Skeletal muscle tissue (tissue), 4 donors: ENCODE measurements around the gene ADAMTS3. TPM values are rescaled to one million over a fixed set of nuclear protein-coding genes. Genes with fewer than 3 reads are reported as not detected.
A peak's percentile ranks its signal among the peaks of the same experiment; 100 is the strongest.

ENCODE experiments used
- H3K27ac ChIP-seq: one replicate; pipeline ENCODE4 v1.7.0; 2013; ENCODE audit warnings: mild to moderate bottlenecking, low read depth, low read length, inconsistent platforms
- H3K27me3 ChIP-seq, 3 donors: one replicate each; pipeline ENCODE4 v1.7.0; 2013; ENCODE audit warnings: low read length in 3 of 3; ENCODE audit not compliant: control insufficient read depth in 3 of 3, insufficient read depth in 3 of 3
- H3K36me3 ChIP-seq, 3 donors: one replicate each; pipeline ENCODE4 v1.7.0; 2013; ENCODE audit warnings: low read length in 3 of 3; ENCODE audit not compliant: control insufficient read depth in 3 of 3, insufficient read depth in 3 of 3
- H3K4me1 ChIP-seq, 3 donors: one replicate each; pipeline ENCODE4 v1.7.0; 2013; ENCODE audit warnings: low read length in 3 of 3, mild to moderate bottlenecking in 3 of 3; ENCODE audit not compliant: control insufficient read depth in 3 of 3, insufficient read depth in 3 of 3
- H3K4me3 ChIP-seq, 3 donors: one replicate each; pipeline ENCODE4 v1.7.0; 2013; ENCODE audit warnings: low read length in 3 of 3
- H3K9ac ChIP-seq, 3 donors: one replicate each; pipeline ENCODE4 v1.7.0; 2013; ENCODE audit warnings: low read length in 3 of 3, mild to moderate bottlenecking in 3 of 3, moderate library complexity in 2 of 3, low read depth in 1 of 3
- H3K9me3 ChIP-seq, 3 donors: one replicate each; pipeline ENCODE4 v1.7.0; 2013; ENCODE audit warnings: low read length in 3 of 3; ENCODE audit not compliant: control insufficient read depth in 3 of 3
- total RNA-seq: library from RNA; depleted of rRNA; stranded (reverse); fragments of >200 nt; gene quantifications from one replicate; pipeline ENCODE4 v1.2.3, GENCODE V29; 2014
- donor health status: Osteomylitis.

ADAMTS3 gene
- total RNA-seq, 1 donor from 2014 or later = 2.1 TPM

- peaks cover 3 to 17% (median 14%) of the 10 kb centered on the region in 3 donors for H3K4me1 ChIP-seq
- no peaks in the 10 kb centered on the region for H3K36me3 ChIP-seq
- H3K27me3 ChIP-seq = no peaks in the 10 kb centered on the region
- no peak overlapping the region for H3K27ac ChIP-seq
- no peaks in the 10 kb centered on the region for H3K9me3 ChIP-seq
- no peak overlapping the region for H3K9ac ChIP-seq
- no peak overlapping the region for H3K4me3 ChIP-seq
Measured at GRCh38 chr4:72314869-72315268, 254.2 kb downstream of the ADAMTS3 start.

- Histone ChIP-seq H3K4me3 (no peak overlapping the region), H3K27me3 (no peaks in the 10 kb centered on the region), H3K4me1 (peaks cover 3 to 17% (median 14%) of the 10 kb centered on the region in 3 donors), H3K27ac (no peak overlapping the region), H3K9ac (no peak overlapping the region), H3K36me3 (no peaks in the 10 kb centered on the region), H3K9me3 (no peaks in the 10 kb centered on the region)
Measured at GRCh38 chr4:72313121-72313520, 255.9 kb downstream of the ADAMTS3 start.

GRCh38 chr4:72312032-72312650, 256.9 kb downstream of the ADAMTS3 start:
- peak overlapping the region in 1 of 3 donors; percentile 15 for H3K9ac ChIP-seq
- H3K36me3 ChIP-seq = no peaks in the 10 kb centered on the region
- H3K9me3 ChIP-seq = no peaks in the 10 kb centered on the region
- no peak overlapping the region for H3K4me3 ChIP-seq
- no peaks in the 10 kb centered on the region for H3K27me3 ChIP-seq
- peak overlapping the region; percentile 20 for H3K27ac ChIP-seq
- H3K4me1 ChIP-seq = peaks cover 3 to 17% (median 14%) of the 10 kb centered on the region in 3 donors

- H3K9me3 ChIP-seq = no peaks in the 10 kb centered on the region
- H3K4me1 ChIP-seq = peaks cover 3 to 17% (median 14%) of the 10 kb centered on the region in 3 donors
- H3K4me3 ChIP-seq = no peak overlapping the region
- no peaks in the 10 kb centered on the region for H3K36me3 ChIP-seq
- H3K27me3 ChIP-seq = no peaks in the 10 kb centered on the region
- H3K27ac ChIP-seq = no peak overlapping the region
- no peak overlapping the region for H3K9ac ChIP-seq
Measured at GRCh38 chr4:72311291-72311690, 257.7 kb downstream of the ADAMTS3 start.

- Histone ChIP-seq H3K36me3 (no peaks in the 10 kb centered on the region), H3K27ac (no peak overlapping the region), H3K4me1 (no peaks in the 10 kb centered on the region), H3K9ac (no peak overlapping the region), H3K4me3 (no peak overlapping the region), H3K27me3 (no peaks in the 10 kb centered on the region), H3K9me3 (no peaks in the 10 kb centered on the region)
Measured at GRCh38 chr4:72305620-72306019, 263.4 kb downstream of the ADAMTS3 start.

GRCh38 chr4:72305080-72305479, 263.9 kb downstream of the ADAMTS3 start:
- no peaks in the 10 kb centered on the region for H3K27me3 ChIP-seq
- no peaks in the 10 kb centered on the region for H3K4me1 ChIP-seq
- no peaks in the 10 kb centered on the region for H3K9me3 ChIP-seq
- H3K27ac ChIP-seq = no peak overlapping the region
- H3K4me3 ChIP-seq = no peak overlapping the region
- H3K9ac ChIP-seq = no peak overlapping the region
- H3K36me3 ChIP-seq = no peaks in the 10 kb centered on the region

GRCh38 chr4:72302981-72303704, 265.9 kb downstream of the ADAMTS3 start:
- no peak overlapping the region for H3K4me3 ChIP-seq
- H3K27ac ChIP-seq = no peak overlapping the region
- H3K36me3 ChIP-seq = no peaks in the 10 kb centered on the region
- H3K9ac ChIP-seq = no peak overlapping the region
- no peaks in the 10 kb centered on the region for H3K4me1 ChIP-seq
- H3K27me3 ChIP-seq = no peaks in the 10 kb centered on the region
- H3K9me3 ChIP-seq = no peaks in the 10 kb centered on the region

GRCh38 chr4:72301759-72302158, 267.3 kb downstream of the ADAMTS3 start:
- Histone ChIP-seq H3K4me3 (no peak overlapping the region), H3K9ac (no peak overlapping the region), H3K9me3 (no peaks in the 10 kb centered on the region), H3K27ac (no peak overlapping the region), H3K36me3 (no peaks in the 10 kb centered on the region), H3K27me3 (no peaks in the 10 kb centered on the region), H3K4me1 (no peaks in the 10 kb centered on the region)

- H3K9ac ChIP-seq = no peak overlapping the region
- no peak overlapping the region for H3K27ac ChIP-seq
- H3K4me3 ChIP-seq = no peak overlapping the region
- no peaks in the 10 kb centered on the region for H3K36me3 ChIP-seq
- no peaks in the 10 kb centered on the region for H3K9me3 ChIP-seq
- no peaks in the 10 kb centered on the region for H3K4me1 ChIP-seq
- H3K27me3 ChIP-seq = no peaks in the 10 kb centered on the region
Measured at GRCh38 chr4:72300126-72300525, 268.9 kb downstream of the ADAMTS3 start.

GRCh38 chr4:72295966-72296557, 273.0 kb downstream of the ADAMTS3 start:
- H3K9ac ChIP-seq = no peak overlapping the region
- no peaks in the 10 kb centered on the region for H3K4me1 ChIP-seq
- no peaks in the 10 kb centered on the region for H3K9me3 ChIP-seq
- no peak overlapping the region for H3K4me3 ChIP-seq
- H3K27ac ChIP-seq = no peak overlapping the region
- no peaks in the 10 kb centered on the region for H3K36me3 ChIP-seq
- no peaks in the 10 kb centered on the region for H3K27me3 ChIP-seq
